HepG2 (cell line): ENCODE data around the gene CLMP. TPM values are rescaled to one million over a fixed set of nuclear protein-coding genes. Genes with fewer than 3 reads are reported as not detected.

Source experiments
- ETV6 ChIP-seq: sonication (generic); formaldehyde crosslinking; conservative IDR thresholded peaks from 2 replicates; pipeline ENCODE4 v1.4.0; 2020; ENCODE audit warnings: missing genetic modification reagents
- JARID2 ChIP-seq: sonication (generic); formaldehyde crosslinking; IDR thresholded peaks from 2 replicates; pipeline ENCODE4 v1.8.1; 2023; ENCODE audit warnings: missing genetic modification reagents, inconsistent platforms; ENCODE audit not compliant: insufficient replicate concordance
- LCORL ChIP-seq, 2 experiments: fragments of 450-650 bp in 1 of 2; sonication (generic) in 1 of 2; formaldehyde crosslinking in 1 of 2; IDR thresholded peaks; 2 replicates each; pipeline versions ENCODE4 v1.5.0 to v1.6.1; 2017 to 2020; ENCODE audit warnings: antibody characterized with exemption in 1 of 2, missing genetic modification reagents in 1 of 2
- MAZ ChIP-seq, 2 experiments: sonication (generic) in 1 of 2; formaldehyde crosslinking in 1 of 2; IDR thresholded peaks; 2 replicates each; pipeline versions ENCODE4 v1.5.0 to v1.6.1; 2012 to 2020; ENCODE audit warnings: low read depth in 2 of 2, mild to moderate bottlenecking in 2 of 2, borderline replicate concordance in 1 of 2, improper control_type of control experiment in 1 of 2, low read length in 1 of 2, missing genetic modification reagents in 1 of 2, moderate library complexity in 1 of 2
- MED1 ChIP-seq: sonication (generic); formaldehyde crosslinking; IDR thresholded peaks from 2 replicates; pipeline ENCODE4 v1.4.0; 2020; ENCODE audit warnings: missing genetic modification reagents
- MIXL1 ChIP-seq: IDR thresholded peaks from 2 replicates; pipeline ENCODE4 v1.6.1; 2016
- RBAK ChIP-seq: sonication (generic); formaldehyde crosslinking; IDR thresholded peaks from 2 replicates; pipeline ENCODE4 v1.5.1; 2020; ENCODE audit warnings: mild to moderate bottlenecking, missing genetic modification reagents
- RCOR2 ChIP-seq: IDR thresholded peaks from 2 replicates; pipeline ENCODE4 v1.6.1; 2016; ENCODE audit warnings: missing biosample characterization, missing genetic modification reagents
- RNF2 ChIP-seq: fragments of 450-650 bp; conservative IDR thresholded peaks from 2 replicates; pipeline ENCODE4 v1.6.1; 2016; ENCODE audit warnings: low read depth
- SP2 ChIP-seq: sonication (generic); formaldehyde crosslinking; IDR thresholded peaks from 2 replicates; pipeline ENCODE4 v1.5.1; 2020; ENCODE audit warnings: mild to moderate bottlenecking, missing genetic modification reagents
- ZBTB38 ChIP-seq: sonication (generic); formaldehyde crosslinking; IDR thresholded peaks from 2 replicates; pipeline ENCODE4 v1.5.1; 2020; ENCODE audit warnings: mild to moderate bottlenecking, missing genetic modification reagents
- ZKSCAN8 ChIP-seq: IDR thresholded peaks from 2 replicates; pipeline ENCODE4 v1.6.1; 2016; ENCODE audit warnings: borderline replicate concordance, missing genetic modification reagents, missing compliant biosample characterization
- ZNF24 ChIP-seq: fragments of 450-650 bp; IDR thresholded peaks from 2 replicates; pipeline ENCODE4 v1.6.1; 2017; ENCODE audit warnings: antibody characterized with exemption, mild to moderate bottlenecking
- ZNF737 ChIP-seq: sonication (generic); formaldehyde crosslinking; IDR thresholded peaks from 2 replicates; pipeline ENCODE4 v1.5.0; 2020; ENCODE audit warnings: missing genetic modification reagents, mild to moderate bottlenecking, borderline replicate concordance
- ZNF766 ChIP-seq: sonication (generic); formaldehyde crosslinking; IDR thresholded peaks from 2 replicates; pipeline ENCODE4 v1.5.0; 2020; ENCODE audit warnings: missing genetic modification reagents, borderline replicate concordance
- ZNF782 ChIP-seq: sonication (generic); formaldehyde crosslinking; IDR thresholded peaks from 2 replicates; pipeline ENCODE4 v1.4.0; 2020; ENCODE audit warnings: missing genetic modification reagents, mild to moderate bottlenecking, borderline replicate concordance
- polyA plus RNA-seq, 8 experiments: library from polyadenylated mRNA; depleted of rRNA in 3 of 8; stranded (reverse) in 7 of 8; unstranded in 1 of 8; fragments of >200 nt; fragmentation: Illumina TruSeq in 4 of 8; extraction: Trizol in 4 of 8; gene quantifications; 2 replicates each; pipeline versions ENCODE4 v1.2.1 to v1.2.3, GENCODE V29; 2011 to 2016; ENCODE audit warnings: low read depth in 4 of 8, missing spikeins in 1 of 8, mixed read lengths in 1 of 8; ENCODE audit not compliant: insufficient read depth in 1 of 8
- total RNA-seq, 5 experiments: library from RNA; depleted of rRNA; stranded (reverse); fragments of >200 nt; fragmentation: Illumina TruSeq; extraction: Trizol; gene quantifications; 2 replicates each; pipeline ENCODE4 v1.2.3, GENCODE V29; 2016; ENCODE audit warnings: low read depth in 1 of 5
- TF ChIP-seq, protein P1 (sequence below): sonication (generic); formaldehyde crosslinking; IDR thresholded peaks from 2 replicates; pipeline ENCODE4 v1.4.0; 2020; ENCODE audit warnings: missing genetic modification reagents, mild to moderate bottlenecking, borderline replicate concordance
- TF ChIP-seq, protein P2 (sequence below): sonication (generic); formaldehyde crosslinking; IDR thresholded peaks from 2 replicates; pipeline ENCODE4 v1.8.0; 2022; ENCODE audit warnings: mild to moderate bottlenecking, missing genetic modification reagents; ENCODE audit not compliant: insufficient replicate concordance
- TF ChIP-seq, protein P3 (sequence below): IDR thresholded peaks from 2 replicates; pipeline ENCODE4 v1.6.1; 2016; ENCODE audit warnings: missing compliant biosample characterization, missing genetic modification reagents, borderline replicate concordance
- TF ChIP-seq, protein P4 (sequence below): sonication (generic); formaldehyde crosslinking; IDR thresholded peaks from 2 replicates; pipeline ENCODE4 v1.4.0; 2020; ENCODE audit warnings: missing genetic modification reagents
- TF ChIP-seq, protein P5 (sequence below): sonication (generic); formaldehyde crosslinking; IDR thresholded peaks from 2 replicates; pipeline ENCODE4 v1.4.0; 2020; ENCODE audit warnings: missing genetic modification reagents, borderline replicate concordance

The CLMP gene
- total and polyA plus RNA-seq, 2 of the 13 experiments (the other 11 are each of a cell fraction or from before 2014, with no cell fraction given): not detected

DNA sequence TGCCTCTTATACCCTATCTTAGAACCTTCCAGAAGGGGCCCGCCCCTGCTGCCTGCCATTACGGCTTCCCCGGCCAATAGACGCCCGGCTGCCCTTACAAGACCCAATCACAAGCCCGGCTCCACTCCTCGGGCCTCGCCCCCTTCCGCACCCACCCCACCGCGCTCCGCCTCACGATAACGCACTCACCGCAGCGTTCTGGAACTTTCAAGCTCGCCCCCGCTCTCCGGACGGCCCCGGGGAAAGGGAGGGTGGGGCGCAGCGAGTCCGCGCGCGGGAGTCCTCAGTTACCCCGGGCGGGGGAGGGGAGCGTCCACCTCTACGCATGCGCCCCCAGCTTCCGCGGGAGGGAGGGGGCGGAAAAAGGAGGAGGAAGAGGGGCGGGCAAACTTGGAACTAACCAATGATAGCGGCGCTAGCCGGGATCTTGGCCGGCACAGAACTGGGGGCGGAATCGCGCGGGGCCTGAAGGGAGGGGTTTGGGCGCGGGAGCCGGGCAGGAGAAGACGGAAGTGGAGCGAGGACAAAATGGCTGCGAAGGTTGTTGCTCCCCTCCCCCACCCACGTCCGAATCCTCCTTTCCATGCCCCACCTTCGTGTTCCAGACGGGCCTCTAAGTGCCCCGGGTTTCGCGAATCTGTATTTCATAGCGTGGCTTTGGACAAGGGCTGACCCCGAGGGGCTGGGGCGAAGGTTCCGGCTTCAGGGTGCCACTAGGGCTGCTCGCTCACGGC lies 132.7 kb downstream of the CLMP start (continued):
- TF ChIP-seq, protein P1, sequence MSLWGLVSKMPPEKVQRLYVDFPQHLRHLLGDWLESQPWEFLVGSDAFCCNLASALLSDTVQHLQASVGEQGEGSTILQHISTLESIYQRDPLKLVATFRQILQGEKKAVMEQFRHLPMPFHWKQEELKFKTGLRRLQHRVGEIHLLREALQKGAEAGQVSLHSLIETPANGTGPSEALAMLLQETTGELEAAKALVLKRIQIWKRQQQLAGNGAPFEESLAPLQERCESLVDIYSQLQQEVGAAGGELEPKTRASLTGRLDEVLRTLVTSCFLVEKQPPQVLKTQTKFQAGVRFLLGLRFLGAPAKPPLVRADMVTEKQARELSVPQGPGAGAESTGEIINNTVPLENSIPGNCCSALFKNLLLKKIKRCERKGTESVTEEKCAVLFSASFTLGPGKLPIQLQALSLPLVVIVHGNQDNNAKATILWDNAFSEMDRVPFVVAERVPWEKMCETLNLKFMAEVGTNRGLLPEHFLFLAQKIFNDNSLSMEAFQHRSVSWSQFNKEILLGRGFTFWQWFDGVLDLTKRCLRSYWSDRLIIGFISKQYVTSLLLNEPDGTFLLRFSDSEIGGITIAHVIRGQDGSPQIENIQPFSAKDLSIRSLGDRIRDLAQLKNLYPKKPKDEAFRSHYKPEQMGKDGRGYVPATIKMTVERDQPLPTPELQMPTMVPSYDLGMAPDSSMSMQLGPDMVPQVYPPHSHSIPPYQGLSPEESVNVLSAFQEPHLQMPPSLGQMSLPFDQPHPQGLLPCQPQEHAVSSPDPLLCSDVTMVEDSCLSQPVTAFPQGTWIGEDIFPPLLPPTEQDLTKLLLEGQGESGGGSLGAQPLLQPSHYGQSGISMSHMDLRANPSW (CRISPR knock-in tag): no peak
- TF ChIP-seq ZBTB38 (CRISPR knock-in tag) (no peak), ZKSCAN8 (CRISPR knock-in tag) (no peak), ZNF24 (no peak), JARID2 (CRISPR knock-in tag) (no peak), SP2 (CRISPR knock-in tag) (peak; percentile 83), RNF2 (0 out of 2 replicates have a peak, but pooled peaks have one; percentile 40), MIXL1 (CRISPR knock-in tag) (0 out of 2 replicates have a peak, but pooled peaks have one; percentile 49), ZNF782 (CRISPR knock-in tag) (no peak), MAZ (IDR thresholded peaks at IDR 0.05; ENCODE audit: borderline replicate concordance, low read depth, low read length) (peak; percentile 98), MAZ (CRISPR knock-in tag; IDR thresholded peaks at IDR 0.05; ENCODE audit: low read depth) (peak; percentile 92), RBAK (no peak), RCOR2 (no peak), MED1 (CRISPR knock-in tag) (peak; percentile 58), ETV6 (CRISPR knock-in tag) (no peak), ZNF737 (no peak), LCORL (IDR thresholded peaks at IDR 0.05) (no peak), LCORL (CRISPR knock-in tag; IDR thresholded peaks at IDR 0.05) (peak; percentile 49; the same call in 1 of the 2 replicates), ZNF766 (CRISPR knock-in tag) (no peak)
- TF ChIP-seq, protein P2, sequence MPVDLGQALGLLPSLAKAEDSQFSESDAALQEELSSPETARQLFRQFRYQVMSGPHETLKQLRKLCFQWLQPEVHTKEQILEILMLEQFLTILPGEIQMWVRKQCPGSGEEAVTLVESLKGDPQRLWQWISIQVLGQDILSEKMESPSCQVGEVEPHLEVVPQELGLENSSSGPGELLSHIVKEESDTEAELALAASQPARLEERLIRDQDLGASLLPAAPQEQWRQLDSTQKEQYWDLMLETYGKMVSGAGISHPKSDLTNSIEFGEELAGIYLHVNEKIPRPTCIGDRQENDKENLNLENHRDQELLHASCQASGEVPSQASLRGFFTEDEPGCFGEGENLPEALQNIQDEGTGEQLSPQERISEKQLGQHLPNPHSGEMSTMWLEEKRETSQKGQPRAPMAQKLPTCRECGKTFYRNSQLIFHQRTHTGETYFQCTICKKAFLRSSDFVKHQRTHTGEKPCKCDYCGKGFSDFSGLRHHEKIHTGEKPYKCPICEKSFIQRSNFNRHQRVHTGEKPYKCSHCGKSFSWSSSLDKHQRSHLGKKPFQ: no peak
- TF ChIP-seq, protein P3, sequence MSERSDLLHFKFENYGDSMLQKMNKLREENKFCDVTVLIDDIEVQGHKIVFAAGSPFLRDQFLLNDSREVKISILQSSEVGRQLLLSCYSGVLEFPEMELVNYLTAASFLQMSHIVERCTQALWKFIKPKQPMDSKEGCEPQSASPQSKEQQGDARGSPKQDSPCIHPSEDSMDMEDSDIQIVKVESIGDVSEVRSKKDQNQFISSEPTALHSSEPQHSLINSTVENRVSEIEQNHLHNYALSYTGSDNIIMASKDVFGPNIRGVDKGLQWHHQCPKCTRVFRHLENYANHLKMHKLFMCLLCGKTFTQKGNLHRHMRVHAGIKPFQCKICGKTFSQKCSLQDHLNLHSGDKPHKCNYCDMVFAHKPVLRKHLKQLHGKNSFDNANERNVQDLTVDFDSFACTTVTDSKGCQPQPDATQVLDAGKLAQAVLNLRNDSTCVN (CRISPR knock-in tag): peak; percentile 84
- TF ChIP-seq, protein P4, sequence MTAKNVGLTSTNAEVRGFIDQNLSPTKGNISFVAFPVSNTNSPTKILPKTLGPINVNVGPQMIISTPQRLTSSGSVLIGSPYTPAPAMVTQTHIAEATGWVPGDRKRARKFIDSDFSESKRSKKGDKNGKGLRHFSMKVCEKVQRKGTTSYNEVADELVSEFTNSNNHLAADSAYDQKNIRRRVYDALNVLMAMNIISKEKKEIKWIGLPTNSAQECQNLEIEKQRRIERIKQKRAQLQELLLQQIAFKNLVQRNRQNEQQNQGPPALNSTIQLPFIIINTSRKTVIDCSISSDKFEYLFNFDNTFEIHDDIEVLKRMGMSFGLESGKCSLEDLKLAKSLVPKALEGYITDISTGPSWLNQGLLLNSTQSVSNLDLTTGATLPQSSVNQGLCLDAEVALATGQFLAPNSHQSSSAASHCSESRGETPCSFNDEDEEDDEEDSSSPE (CRISPR knock-in tag): peak; percentile 95
- TF ChIP-seq, protein P5, sequence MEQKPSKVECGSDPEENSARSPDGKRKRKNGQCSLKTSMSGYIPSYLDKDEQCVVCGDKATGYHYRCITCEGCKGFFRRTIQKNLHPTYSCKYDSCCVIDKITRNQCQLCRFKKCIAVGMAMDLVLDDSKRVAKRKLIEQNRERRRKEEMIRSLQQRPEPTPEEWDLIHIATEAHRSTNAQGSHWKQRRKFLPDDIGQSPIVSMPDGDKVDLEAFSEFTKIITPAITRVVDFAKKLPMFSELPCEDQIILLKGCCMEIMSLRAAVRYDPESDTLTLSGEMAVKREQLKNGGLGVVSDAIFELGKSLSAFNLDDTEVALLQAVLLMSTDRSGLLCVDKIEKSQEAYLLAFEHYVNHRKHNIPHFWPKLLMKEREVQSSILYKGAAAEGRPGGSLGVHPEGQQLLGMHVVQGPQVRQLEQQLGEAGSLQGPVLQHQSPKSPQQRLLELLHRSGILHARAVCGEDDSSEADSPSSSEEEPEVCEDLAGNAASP: peak; percentile 96
